Heart left ventricle (tissue), 16 donors: ENCODE results near the gene IL7R. TPM values are rescaled to one million over a fixed set of nuclear protein-coding genes. Genes with fewer than 3 reads are reported as not detected.

ENCODE experiments used
- ATAC-seq, 4 donors: fragments of 200-7000 bp; cut with Tn5 transposase; one replicate each; pipeline ENCODE4 v1.9.1; 2020 to 2022; ENCODE audit warnings: moderate library complexity in 4 of 4, mild to moderate bottlenecking in 3 of 4, moderate number of reproducible peaks in 1 of 4
- DNase-seq, 5 donors: peaks; one replicate each; pipeline ENCODE4 v3.0.0-alpha.2; 2020
- H3K27ac ChIP-seq, 12 donors: fragments of 200-600 bp; sonication (generic) in 4 of 12; one replicate each; pipeline versions ENCODE4 v1.5.0 to v1.8.0; 2016 to 2022; ENCODE audit warnings: mild to moderate bottlenecking in 2 of 12
- H3K27me3 ChIP-seq, 9 donors: fragments of 200-600 bp; sonication (generic) in 2 of 9; one replicate each; pipeline versions ENCODE4 v1.5.1 to v1.8.0; 2016 to 2022; ENCODE audit warnings: mild to moderate bottlenecking in 3 of 9
- H3K36me3 ChIP-seq, 9 donors: fragments of 200-600 bp; sonication (generic) in 2 of 9; one replicate each; pipeline versions ENCODE4 v1.5.0 to v1.8.0; 2018 to 2022; ENCODE audit warnings: mild to moderate bottlenecking in 2 of 9
- H3K4me1 ChIP-seq, 12 donors: fragments of 200-600 bp; sonication (generic) in 4 of 12; one replicate each; pipeline versions ENCODE4 v1.5.0 to v1.8.0; 2016 to 2022; ENCODE audit warnings: mild to moderate bottlenecking in 3 of 12
- H3K4me3 ChIP-seq, 12 donors: fragments of 200-600 bp; sonication (generic) in 4 of 12; one replicate each; pipeline versions ENCODE4 v1.5.0 to v1.8.0; 2017 to 2022; ENCODE audit warnings: mild to moderate bottlenecking in 9 of 12, moderate library complexity in 4 of 12
- H3K9me3 ChIP-seq, 12 donors: fragments of 200-600 bp; sonication (generic) in 4 of 12; one replicate each; pipeline versions ENCODE4 v1.5.0 to v1.8.0; 2016 to 2022; ENCODE audit warnings: mild to moderate bottlenecking in 1 of 12
- CTCF ChIP-seq, 12 donors: fragments of 200-600 bp; sonication (generic) in 4 of 12; IDR thresholded peaks; one replicate each; pipeline versions ENCODE4 v1.5.0 to v1.8.0; 2018 to 2022; ENCODE audit warnings: antibody characterized with exemption in 12 of 12, mild to moderate bottlenecking in 5 of 12
- POLR2A ChIP-seq, 2 donors: fragments of 450-650 bp; IDR thresholded peaks; one replicate each; pipeline ENCODE4 v1.6.1; 2017; ENCODE audit warnings: antibody characterized with exemption in 2 of 2, mild to moderate bottlenecking in 2 of 2, moderate library complexity in 2 of 2
- WGBS, 4 donors: extraction: QIAGEN DNeasy Blood & Tissue Kit in 2 of 4; methylation state at CpG; one replicate each; pipeline versions ENCODE4 v1.1.5 to v1.1.7; 2013 to 2018; 5-methylcytosine and 5-hydroxymethylcytosine counted together
- intact Hi-C, 10 donors: fragments of 100-400 bp; cut with DNase I; formaldehyde crosslinking; loops; one replicate each; pipeline versions ENCODE4 v1.11.1 to v1.14.2; 2022
- polyA plus RNA-seq, 2 donors: library from polyadenylated mRNA; stranded (reverse); fragments of 200-250 nt; gene quantifications; one replicate each; pipeline ENCODE4 v1.2.3, GENCODE V29; 2013
- total RNA-seq, 9 donors: library from RNA; depleted of rRNA in 2 of 9; stranded (reverse); fragments of >200 nt in 2 of 9; fragmentation: NEBNext Ultra II Directional in 3 of 9; extraction: Animal tissue kit (Norgen Biotek cat#: 25700) in 3 of 9; gene quantifications; one replicate each; pipeline versions ENCODE4 v1.1.0 to v1.2.4, GENCODE V29; 2016 to 2023
- donor health status: ischemic (EF 13 %, LVEDD 7.1; RV severe dilation, severe dysfunction).
- donor health status: healthy with polysubstance abuse.
- donor health status: DM: no; HTN: yes; CAD: no.
- donor health status: DM: no; HTN: no; CAD: no.
- donor health status: ischemic (EF 25% LVEDD 6.9; RV normal size, moderate dysfunction).
- donor health status: ischemic (EF 25% LVEDD 5.7; RV mildly dilated, moderate dysfunction).
- donor health status: healthy.
- donor health status: DM: yes; HTN: yes; CAD: no.
- donor health status: ischemic (EF 35%, LVEDD 5.7; RV mildly dilated, moderate dysfunction).
- donor health status: nonischemic (EF 11% LVEDD 7.7; RV severe dilation, severe dysfunction).
- donor health status: DM: yes; HTN: yes; CAD: no.
- donor health status: PGD.
- donor health status: ischemic (EF 29% LVEDD 5.4; RV normal size, mild dysfunction).
- donor health status: nonischemic (EF 23%, LVEDD 6.1; RV moderate dilation, normal function).

Gene IL7R
- total and polyA plus RNA-seq, 11 donors = 0.27 to 12.0 (median 0.61) TPM

- WGBS, 4 donors = 75 to 91% (median 78%) methylated on average over 6 of the region's 6 CpGs
Observed at GRCh38 chr5:35849860-35850259, 6.8 kb upstream of the IL7R start.

GRCh38 chr5:35850967-35851680, 5.6 kb upstream of the IL7R start:
- no peaks in the 10 kb centered on the region for H3K36me3 ChIP-seq
- WGBS, 4 donors = 57 to 74% (median 65%) methylated on average over 8 of the region's 8 CpGs
- no peak for ATAC-seq
- intact Hi-C loops = loop anchor here in 1 of 10 donors (5.0 kb wide), 1 partner anchor 69 kb away; no protein-coding TSS in a partner anchor
- DNase-seq = no peak
- H3K9me3 ChIP-seq = no peaks in the 10 kb centered on the region
- no peaks in the 10 kb centered on the region for H3K27me3 ChIP-seq
- H3K27ac ChIP-seq = peak overlapping the region in 1 of 12 donors; percentile 85
- peak overlapping the region in 3 of 12 donors; percentile 13 to 35 (median 31) for H3K4me3 ChIP-seq
- TF ChIP-seq POLR2A (IDR thresholded peaks at IDR 0.05) = no peak
- TF ChIP-seq CTCF (IDR thresholded peaks at IDR 0.05) = no peak
- peaks cover 0 to 39% (median 0%) of the 10 kb centered on the region in 12 donors for H3K4me1 ChIP-seq

More at GRCh38 chr5:35849860-35850259, 6.8 kb upstream of the IL7R start:
- Histone ChIP-seq H3K9me3 (peaks cover 0 to 12% (median 0%) of the 10 kb centered on the region in 12 donors), H3K4me3 (no peak overlapping the region), H3K4me1 (peaks cover 0 to 35% (median 0%) of the 10 kb centered on the region in 12 donors), H3K27me3 (no peaks in the 10 kb centered on the region), H3K36me3 (no peaks in the 10 kb centered on the region), H3K27ac (no peak overlapping the region)
- TF ChIP-seq CTCF (IDR thresholded peaks at IDR 0.05) (no peak), POLR2A (IDR thresholded peaks at IDR 0.05) (no peak)
- intact Hi-C loops = loop anchor here in 1 of 10 donors (5.0 kb wide), 1 partner anchor 68 kb away; no protein-coding TSS in a partner anchor
- DNase-seq = no peak
- ATAC-seq = no peak

GRCh38 chr5:35852084-35852734, 4.5 kb upstream of the IL7R start:
- WGBS, 4 donors = 50 to 70% (median 67%) methylated on average over 4 to 8 of the region's 8 CpGs
- H3K27ac ChIP-seq = peak overlapping the region in 1 of 12 donors; percentile 85
- intact Hi-C loops = loop anchor here in 1 of 10 donors (5.0 kb wide), 1 partner anchor 70 kb away; no protein-coding TSS in a partner anchor
- H3K4me3 ChIP-seq = no peak overlapping the region
- H3K4me1 ChIP-seq = peaks cover 0 to 49% (median 0%) of the 10 kb centered on the region in 12 donors
- no peaks in the 10 kb centered on the region for H3K9me3 ChIP-seq
- DNase-seq (no peak), ATAC-seq (no peak)
- H3K36me3 ChIP-seq = no peaks in the 10 kb centered on the region
- TF ChIP-seq POLR2A (IDR thresholded peaks at IDR 0.05) (no peak), CTCF (IDR thresholded peaks at IDR 0.05) (no peak)
- H3K27me3 ChIP-seq = no peaks in the 10 kb centered on the region

GRCh38 chr5:35852773-35853172, 3.9 kb upstream of the IL7R start:
- no peaks in the 10 kb centered on the region for H3K9me3 ChIP-seq
- no peaks in the 10 kb centered on the region for H3K27me3 ChIP-seq
- H3K4me3 ChIP-seq = no peak overlapping the region
- ATAC-seq (no peak), DNase-seq (no peak)
- no peaks in the 10 kb centered on the region for H3K36me3 ChIP-seq
- H3K27ac ChIP-seq = peak overlapping the region in 2 of 12 donors; percentile 16 to 85
- TF ChIP-seq CTCF (IDR thresholded peaks at IDR 0.05) = no peak
- TF ChIP-seq POLR2A (IDR thresholded peaks at IDR 0.05) = no peak
- H3K4me1 ChIP-seq = peaks cover 0 to 52% (median 0%) of the 10 kb centered on the region in 12 donors
- intact Hi-C loops = loop anchor here in 1 of 10 donors (5.0 kb wide), 1 partner anchor 70 kb away; no protein-coding TSS in a partner anchor
